ENCODE measurements around the gene KLKB1.
A peak's percentile ranks its signal among the peaks of the same experiment; 100 is the strongest.

The KLKB1 gene

GRCh38 chr4:186227221-186227620, at the start of gene KLKB1:
Gene KLKB1 (plus strand): TSS chr4:186227507. CDS start chr4:186228196, 689 bp downstream.
- no peak for DNase-seq

- DNase-seq, result no peak
These were observed 39.2 kb upstream of the KLKB1 start for GRCh38 chr4:186188107-186188506.

- no peak for DNase-seq
These were observed 37.7 kb upstream of the KLKB1 start for GRCh38 chr4:186189656-186190055.

GRCh38 chr4:186190581-186191199, 36.6 kb upstream of the KLKB1 start:
- peak; percentile 50 for DNase-seq

GRCh38 chr4:186191200-186192065, 35.9 kb upstream of the KLKB1 start, which contains the start of gene CYP4V2:
Gene CYP4V2 (plus strand): TSS chr4:186191567. CDS start chr4:186191824, 257 bp downstream.
- peak; percentile 77 for DNase-seq

GRCh38 chr4:186192066-186192612, 35.2 kb upstream of the KLKB1 start:
- DNase-seq, result peak; percentile 46

GRCh38 chr4:186193851-186194250, 33.5 kb upstream of the KLKB1 start:
- no peak for DNase-seq

GRCh38 chr4:186196063-186196462, 31.2 kb upstream of the KLKB1 start:
- DNase-seq, result no peak

GRCh38 chr4:186200516-186200915, 26.8 kb upstream of the KLKB1 start:
- DNase-seq, result no peak

- no peak for DNase-seq
These were observed 26.3 kb upstream of the KLKB1 start for GRCh38 chr4:186201010-186201409.

- DNase-seq, result peak; percentile 23
These were observed 25.6 kb upstream of the KLKB1 start for GRCh38 chr4:186201535-186202230.

- DNase-seq, result no peak
These were observed 24.7 kb upstream of the KLKB1 start for GRCh38 chr4:186202490-186203140.

- no peak for DNase-seq
These were observed 23.9 kb upstream of the KLKB1 start for GRCh38 chr4:186203406-186203805.

- DNase-seq, result no peak
These were observed 23.2 kb upstream of the KLKB1 start for GRCh38 chr4:186204103-186204559.

GRCh38 chr4:186204686-186205085, 22.6 kb upstream of the KLKB1 start:
- DNase-seq, result no peak

- no peak for DNase-seq
These were observed 22.2 kb upstream of the KLKB1 start for GRCh38 chr4:186205156-186205555.

- peak; percentile 4 for DNase-seq
These were observed 10.8 kb upstream of the KLKB1 start for GRCh38 chr4:186216465-186217024.

GRCh38 chr4:186217733-186218293, 9.5 kb upstream of the KLKB1 start:
- DNase-seq, result no peak

- DNase-seq, result no peak
These were observed 5.7 kb upstream of the KLKB1 start for GRCh38 chr4:186221624-186222023.

- DNase-seq, result no peak
These were observed 1.5 kb upstream of the KLKB1 start for GRCh38 chr4:186225848-186226247.

- no peak for DNase-seq
These were observed 652 bp upstream of the KLKB1 start for GRCh38 chr4:186226521-186227189.

Data from EL (cell line).